ENCODE results near the gene PEX19.

PEX19 gene

GRCh38 chr1:160277987-160278386 is 6.9 kb downstream of the PEX19 start:
- no peak for DNase-seq (ENCODE audit: low spot score)

- no peak for DNase-seq (ENCODE audit: low spot score)
These were observed 7.6 kb downstream of the PEX19 start for GRCh38 chr1:160277330-160277729.

DNA sequence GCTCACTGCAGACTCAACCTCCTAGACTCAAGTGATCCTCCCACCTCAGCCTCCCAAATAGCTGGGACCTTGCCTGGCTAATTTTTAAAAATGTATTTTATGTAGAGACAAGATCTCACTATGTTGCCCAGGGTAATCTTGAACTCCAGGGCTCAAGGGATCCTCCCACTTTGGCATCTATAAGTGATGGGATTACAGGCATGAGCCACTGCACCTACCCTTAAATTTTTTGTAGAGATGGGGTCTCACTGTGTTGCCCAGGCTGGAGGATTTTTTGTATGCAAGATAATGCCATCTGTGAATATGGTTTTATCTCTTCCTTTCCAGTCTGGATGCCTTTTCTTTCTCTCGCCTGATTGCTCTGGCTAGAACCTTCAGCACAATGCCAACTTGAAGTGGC is 13.9 kb downstream of the PEX19 start:
- no peak for DNase-seq (ENCODE audit: low spot score)

DNA sequence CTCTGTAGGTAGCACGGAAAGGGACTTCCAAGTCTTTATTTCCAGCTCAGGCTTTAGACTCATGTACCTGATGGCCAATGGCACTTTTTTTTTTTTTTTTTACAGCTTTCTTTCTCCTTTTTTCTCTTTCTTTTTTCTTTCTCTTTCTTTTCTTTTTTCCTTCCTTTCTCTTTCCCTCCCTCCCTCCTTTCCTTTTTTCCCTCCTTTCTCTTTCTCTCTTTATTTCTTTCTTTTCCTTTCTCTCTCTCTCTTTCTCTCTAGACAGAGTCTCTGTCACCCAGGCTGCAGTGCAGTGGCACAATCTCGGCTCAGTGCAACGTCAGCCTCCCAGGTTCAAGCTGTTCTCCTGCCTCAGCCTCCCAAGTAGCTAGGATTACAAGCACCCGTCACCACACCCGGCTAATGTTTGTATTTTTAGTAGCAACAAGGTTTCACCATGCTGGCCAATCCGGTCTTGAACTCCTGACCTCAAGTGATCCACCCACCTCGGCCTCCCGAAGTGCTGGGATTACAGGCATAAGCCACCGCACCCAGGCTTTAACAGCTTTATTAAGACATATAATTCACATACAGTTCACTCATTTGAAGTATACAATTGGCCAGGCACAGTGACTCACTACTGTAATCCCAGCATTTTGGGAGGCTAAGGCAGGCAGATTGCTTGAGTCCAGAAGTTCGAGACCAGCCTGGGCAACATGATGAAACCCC is 17.5 kb downstream of the PEX19 start:
- no peak for DNase-seq (ENCODE audit: low spot score)

- no peak for DNase-seq (ENCODE audit: low spot score)
These were observed 20.1 kb downstream of the PEX19 start for GRCh38 chr1:160264795-160265307.

GRCh38 chr1:160261893-160262794 is 22.8 kb downstream of the PEX19 start, which contains the start of gene DCAF8:
DCAF8 (minus strand) TSS chr1:160262549; CDS start chr1:160244008, 18,541 bp downstream.
- peak; percentile 97 for DNase-seq (ENCODE audit: low spot score)

DNA sequence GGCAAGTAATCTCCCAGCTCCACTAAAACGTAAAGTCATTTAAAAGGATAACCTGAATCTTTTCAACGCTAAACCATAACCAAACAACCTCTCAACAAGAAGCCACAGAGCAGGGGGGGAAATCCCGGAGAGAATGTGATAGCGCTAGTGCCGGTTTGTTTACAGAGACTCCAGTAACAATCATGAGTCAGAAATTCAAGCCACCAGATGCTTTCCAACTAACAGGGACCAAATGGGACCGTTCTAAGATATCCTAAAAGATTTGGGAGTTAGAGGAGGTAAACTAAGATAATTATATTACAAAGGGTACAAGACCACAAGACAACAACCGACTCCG is 23.4 kb downstream of the PEX19 start:
- peak; percentile 80 for DNase-seq (ENCODE audit: low spot score)

DNA sequence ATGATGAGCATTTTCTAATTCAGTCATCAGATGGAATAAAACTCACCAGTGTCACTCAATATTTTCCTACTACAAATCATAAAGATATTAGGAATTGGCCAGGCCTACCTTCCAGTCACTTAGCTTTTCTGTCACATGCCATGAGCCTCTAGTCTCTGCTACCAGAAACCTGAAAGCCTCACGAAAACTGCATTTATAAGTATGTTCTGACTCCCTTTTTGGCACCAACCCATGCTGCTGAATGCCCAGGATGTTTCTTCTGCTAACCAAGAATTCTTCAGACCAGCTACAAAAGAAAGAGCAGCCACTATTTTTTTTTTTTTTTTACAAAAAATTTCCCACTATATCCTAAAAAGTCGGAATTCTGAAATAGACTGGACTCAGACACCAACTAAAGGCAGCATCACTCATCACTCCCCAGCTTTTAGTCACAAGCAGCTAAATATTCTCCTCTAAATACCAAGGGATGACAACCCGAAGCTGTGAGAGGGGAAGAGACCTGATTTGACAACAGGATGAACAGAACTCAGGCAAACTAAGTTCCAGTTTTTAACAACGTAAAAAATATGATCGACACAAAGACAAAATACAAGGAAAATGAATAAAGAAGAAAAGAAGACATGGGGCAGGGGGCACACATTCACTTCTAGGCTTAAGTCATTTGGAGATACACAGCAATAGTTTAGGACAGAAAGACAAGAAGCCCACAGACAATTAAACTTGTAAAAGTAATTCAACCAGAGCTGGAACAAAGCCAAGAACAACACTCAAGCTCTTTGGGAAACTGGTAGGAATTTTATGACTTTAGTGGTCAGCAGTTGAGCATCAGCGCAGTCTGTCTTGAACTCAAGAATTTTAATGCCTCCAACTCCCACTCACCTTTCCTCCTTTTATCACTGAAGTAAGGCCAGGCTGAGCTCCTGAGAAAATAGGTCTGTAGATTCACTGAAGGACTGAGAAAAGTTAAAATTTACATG is 24.2 kb downstream of the PEX19 start:
- DNase-seq (ENCODE audit: low spot score) = peak; percentile 82

DNA sequence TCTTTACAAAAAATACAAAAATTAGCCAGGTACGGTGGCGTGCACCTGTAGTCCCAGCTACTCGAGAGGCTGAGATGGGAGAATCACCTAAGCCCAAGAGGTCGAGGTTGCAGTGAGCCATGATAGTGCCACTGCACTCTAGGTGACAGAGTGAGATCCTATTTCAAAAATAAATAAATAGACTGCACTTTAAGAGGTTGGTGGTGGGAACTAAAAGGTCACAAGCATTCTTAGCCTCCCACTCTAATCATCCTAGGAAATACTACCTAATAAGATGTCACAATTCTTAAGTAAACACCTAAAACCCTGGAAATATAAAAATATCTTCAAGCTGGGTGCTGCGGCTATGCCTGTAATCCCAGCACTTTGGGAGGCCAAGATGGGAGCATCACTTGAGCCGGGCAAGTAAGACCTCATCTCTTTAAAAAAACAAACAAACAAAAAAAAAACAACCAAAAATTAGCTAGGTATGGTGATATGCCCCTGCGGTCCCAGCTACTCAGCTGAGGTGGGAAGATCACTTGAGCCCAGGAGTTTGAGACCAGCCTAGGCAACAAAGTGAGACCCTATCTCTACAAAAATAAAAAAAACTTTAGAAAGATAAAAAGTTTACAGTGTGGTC is 26.6 kb downstream of the PEX19 start:
- DNase-seq (ENCODE audit: low spot score) = no peak

DNA sequence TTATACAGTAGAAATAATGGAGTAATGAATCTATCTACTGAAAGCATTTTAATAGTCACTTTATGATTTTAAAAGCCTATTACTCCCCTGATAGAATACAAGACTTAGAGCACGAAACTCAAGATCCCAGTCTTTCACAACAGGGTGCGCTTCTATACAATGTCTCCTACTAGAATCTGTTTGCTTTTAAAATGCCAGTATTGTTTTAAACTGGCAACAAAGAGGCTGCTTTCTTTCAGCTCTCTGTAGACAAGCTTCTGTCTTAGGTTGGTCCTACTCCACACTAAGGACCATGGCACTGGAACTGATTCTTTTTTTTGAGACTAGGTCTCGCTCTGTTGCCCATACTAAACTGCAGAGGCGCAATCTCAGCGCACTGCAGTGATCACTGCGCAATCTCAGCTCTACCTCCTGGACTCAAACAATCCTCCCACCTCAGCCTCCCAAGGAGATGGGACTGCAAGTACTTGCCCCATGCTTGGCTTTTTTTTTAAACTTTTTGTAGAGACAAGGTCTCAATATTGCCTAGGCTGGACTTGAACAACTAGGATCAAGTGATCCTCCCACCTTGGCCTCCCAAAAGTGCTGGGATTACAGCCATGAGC is 27.4 kb downstream of the PEX19 start:
- DNase-seq (ENCODE audit: low spot score) = no peak

DNA sequence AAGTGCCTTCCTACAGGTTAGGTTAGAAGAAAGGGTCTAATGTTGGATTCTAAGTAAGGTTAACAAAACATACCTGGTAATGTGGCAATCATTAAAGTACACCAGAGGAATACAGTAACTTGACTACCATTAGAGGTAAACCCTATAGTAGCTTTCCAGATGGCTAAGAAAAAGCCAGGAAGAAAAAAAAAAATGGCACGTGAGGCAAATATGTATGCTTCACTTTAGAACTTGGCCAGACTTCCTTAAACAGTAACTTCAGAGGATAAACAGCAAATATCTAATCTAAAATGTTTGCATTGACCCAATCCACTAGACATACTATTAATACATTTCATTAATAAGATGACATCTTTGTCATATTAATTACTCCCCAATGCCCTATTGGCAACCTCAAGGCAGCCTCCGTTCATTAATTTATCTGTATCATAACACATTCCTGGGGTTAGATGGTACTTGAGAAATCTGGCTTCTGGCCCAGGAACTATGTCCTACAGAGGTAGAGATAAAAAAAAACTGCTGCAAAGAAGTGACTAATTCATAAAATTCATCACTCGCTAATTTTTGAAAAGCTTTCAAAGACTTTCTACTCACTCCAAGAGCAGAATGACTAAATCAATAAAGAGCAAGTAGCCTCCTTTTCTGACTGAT is 28.4 kb downstream of the PEX19 start:
- DNase-seq (ENCODE audit: low spot score) = peak; percentile 68

DNA sequence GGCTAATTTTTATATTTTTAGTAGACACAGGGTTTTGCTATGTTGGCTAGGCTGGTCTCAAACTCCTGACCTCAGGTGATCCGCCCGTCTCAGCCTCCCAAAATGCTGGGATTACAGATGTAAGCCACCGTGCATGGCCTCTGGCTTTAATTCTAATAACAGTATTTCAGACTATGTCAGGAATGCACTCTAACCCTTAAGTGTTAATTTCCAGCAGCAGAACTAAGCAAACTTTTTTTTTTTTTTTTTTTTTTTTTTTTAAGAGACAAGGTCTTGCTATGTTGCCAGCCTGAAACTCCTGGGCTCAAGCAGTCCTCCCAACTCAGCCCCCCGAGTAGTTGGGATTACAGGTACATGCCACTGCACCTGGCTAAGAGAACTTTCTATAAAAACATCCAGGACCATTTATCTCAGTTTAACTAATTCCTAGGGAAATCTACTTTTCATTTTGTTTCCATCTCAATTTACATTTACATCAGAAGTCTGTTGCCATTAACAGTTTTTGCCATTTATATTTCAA is 29.1 kb downstream of the PEX19 start:
- DNase-seq (ENCODE audit: low spot score) = no peak

DNA sequence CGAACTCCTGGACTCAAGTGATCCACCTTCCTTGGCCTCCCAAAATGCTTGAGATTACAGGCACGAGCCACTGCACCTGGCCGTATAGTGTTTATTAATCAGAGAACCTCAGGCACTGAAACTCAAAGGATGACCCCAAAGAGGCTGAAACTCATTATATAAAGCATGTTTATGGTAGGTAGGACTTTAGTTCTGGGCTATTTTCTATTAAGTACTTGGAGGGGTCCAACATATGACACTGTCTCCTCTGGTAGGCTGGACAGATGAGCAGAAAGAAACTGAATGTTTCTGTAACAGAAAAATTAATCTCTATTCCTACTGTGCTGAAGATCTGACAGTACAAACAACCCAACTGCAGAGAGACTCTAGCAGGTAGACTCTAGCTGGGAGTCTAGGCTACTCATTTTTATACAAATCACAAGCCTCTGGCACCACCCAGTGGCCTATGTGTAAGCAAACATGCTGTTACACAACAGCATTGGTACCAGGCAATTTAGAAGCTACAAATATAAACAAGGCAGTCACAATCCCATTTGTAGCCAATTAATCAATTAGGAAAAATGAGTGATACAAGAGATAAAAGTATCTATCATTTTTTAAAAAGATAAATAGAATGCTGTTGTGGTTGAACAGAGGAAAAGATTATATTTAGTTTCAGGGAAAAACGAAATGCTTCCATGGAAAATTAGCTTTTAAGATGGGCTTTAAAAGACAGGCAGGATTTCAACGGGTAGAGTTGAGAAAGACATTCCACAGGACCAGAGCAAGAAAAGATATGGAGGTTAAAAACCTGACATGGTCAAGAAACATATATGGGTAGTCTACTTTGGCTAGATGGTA is 33.0 kb downstream of the PEX19 start:
- DNase-seq (ENCODE audit: low spot score) = peak; percentile 78

DNA sequence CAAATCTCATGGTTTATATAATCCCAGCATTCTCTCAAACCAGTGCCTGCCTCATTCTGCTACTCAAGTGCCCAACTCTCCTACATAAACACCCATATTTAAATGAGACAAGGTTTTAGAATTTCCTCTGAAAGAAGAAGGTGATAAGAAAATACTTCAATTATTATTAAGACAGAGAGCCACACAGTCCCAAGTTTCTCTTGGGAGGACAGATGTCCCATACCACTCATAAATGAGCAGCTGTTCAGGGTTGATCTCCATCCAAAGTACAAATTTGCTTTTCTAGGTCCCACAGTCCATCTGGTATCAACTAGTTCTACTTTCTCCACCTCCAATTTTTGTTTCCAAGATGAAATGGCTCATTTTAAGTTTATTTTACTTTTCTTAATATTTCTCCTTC is 33.9 kb downstream of the PEX19 start:
- no peak for DNase-seq (ENCODE audit: low spot score)

DNA sequence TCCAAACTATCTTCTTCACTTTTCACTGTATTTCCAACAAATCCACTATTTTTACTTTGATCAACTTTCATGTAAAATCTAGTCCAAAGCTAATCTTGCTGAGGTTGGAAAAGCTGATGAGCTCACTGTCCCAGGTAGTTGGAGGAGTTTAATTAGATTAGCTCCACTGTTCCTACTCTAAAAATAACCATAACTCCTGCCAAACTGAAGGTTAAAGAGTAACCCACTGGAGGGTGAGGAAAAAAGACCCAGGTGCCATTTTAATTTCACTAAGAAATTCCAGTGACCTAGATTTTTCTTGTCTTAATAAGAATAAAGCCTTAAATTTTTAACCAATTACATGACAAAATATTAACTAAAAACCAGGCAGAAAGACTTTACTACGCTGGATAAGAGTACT is 37.9 kb downstream of the PEX19 start:
- peak; percentile 54 for DNase-seq (ENCODE audit: low spot score)

DNA sequence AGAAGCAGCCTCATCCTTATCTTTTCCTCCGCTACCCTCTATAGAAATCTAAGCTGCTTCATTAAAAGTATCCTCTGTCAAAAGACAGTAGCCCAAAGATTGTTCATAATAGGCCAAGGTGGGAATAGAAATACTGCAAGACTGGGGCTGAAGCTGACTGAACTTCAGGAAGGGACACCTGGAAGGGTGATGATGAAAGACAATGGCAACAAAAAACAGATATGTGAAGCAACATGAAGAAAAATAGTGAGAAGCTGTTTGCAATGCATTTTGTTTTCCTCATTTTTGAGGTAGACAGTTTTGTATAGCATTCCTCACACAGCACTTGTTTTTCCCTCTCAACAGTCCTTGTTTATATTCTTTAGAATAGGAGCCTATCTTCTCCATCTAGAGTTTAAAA is 39.5 kb downstream of the PEX19 start:
- no peak for DNase-seq (ENCODE audit: low spot score)

DNA sequence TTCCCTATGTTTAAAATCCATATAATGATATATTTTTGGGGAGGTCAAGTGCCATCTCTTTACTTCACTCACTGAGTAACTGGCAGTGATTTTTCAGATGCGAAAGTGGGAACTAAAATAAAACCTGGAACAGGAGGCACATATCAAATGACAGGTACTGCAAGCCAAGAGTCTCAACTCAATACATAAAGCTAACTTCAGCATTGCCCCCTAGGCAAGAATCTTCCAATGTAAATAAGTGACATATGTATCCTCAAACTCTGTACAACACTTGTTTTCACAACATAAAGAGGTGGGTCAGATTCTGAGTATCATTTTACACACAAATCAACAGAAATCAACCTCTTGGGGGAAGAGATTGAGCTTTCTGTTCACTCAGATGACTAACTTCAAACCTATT is 40.7 kb downstream of the PEX19 start:
- no peak for DNase-seq (ENCODE audit: low spot score)

- no peak for DNase-seq (ENCODE audit: low spot score)
These were observed 41.2 kb downstream of the PEX19 start for GRCh38 chr1:160243767-160244166.

GRCh38 chr1:160239582-160240299 is 45.2 kb downstream of the PEX19 start:
- DNase-seq (ENCODE audit: low spot score) = no peak

All from kidney tubule cell (primary cell).